SK-N-SH treated with all-trans-retinoic acid at 6 μM for 48 hours (cell line): ENCODE results near the gene MARCHF5.

Experiments
- RARB ChIP-seq: fragments of 250-450 bp; sonication (Bioruptor Pico); IDR thresholded peaks from 2 replicates; pipeline ENCODE4 v1.8.0; 2021; ENCODE audit warnings: mild to moderate bottlenecking, moderate library complexity
- TOX ChIP-seq: fragments of 250-450 bp; sonication (Bioruptor Pico); IDR thresholded peaks from 2 replicates; pipeline ENCODE4 v1.8.0; 2021; ENCODE audit warnings: mild to moderate bottlenecking, moderate library complexity, borderline replicate concordance
- ZFP30 ChIP-seq: fragments of 450-650 bp; formaldehyde crosslinking; IDR thresholded peaks from 2 replicates; pipeline ENCODE4 v1.5.0; 2022; ENCODE audit warnings: mild to moderate bottlenecking, moderate library complexity
- ZNF565 ChIP-seq: fragments of 450-650 bp; formaldehyde crosslinking; conservative IDR thresholded peaks from 2 replicates; pipeline ENCODE4 v1.5.0; 2020; ENCODE audit warnings: low read depth, mild to moderate bottlenecking, moderate library complexity
- ZNF8 ChIP-seq: fragments of 450-650 bp; formaldehyde crosslinking; IDR thresholded peaks from 2 replicates; pipeline ENCODE4 v1.5.0; 2020; ENCODE audit warnings: mild to moderate bottlenecking, moderate library complexity
- TF ChIP-seq, protein P1 (sequence below): fragments of 250-450 bp; sonication (Bioruptor Pico); IDR thresholded peaks from 2 replicates; pipeline ENCODE4 v1.5.0; 2020; ENCODE audit warnings: mild to moderate bottlenecking, moderate library complexity
- TF ChIP-seq, protein P2 (sequence below): fragments of 250-450 bp; sonication (Bioruptor Pico); IDR thresholded peaks from 2 replicates; pipeline ENCODE4 v1.8.0; 2020; ENCODE audit warnings: mild to moderate bottlenecking, moderate library complexity, borderline replicate concordance
- TF ChIP-seq, protein P3 (sequence below): fragments of 250-450 bp; sonication (Bioruptor Pico); IDR thresholded peaks from 2 replicates; pipeline ENCODE4 v1.5.1; 2020; ENCODE audit warnings: low read depth, mild to moderate bottlenecking, moderate library complexity

DNA sequence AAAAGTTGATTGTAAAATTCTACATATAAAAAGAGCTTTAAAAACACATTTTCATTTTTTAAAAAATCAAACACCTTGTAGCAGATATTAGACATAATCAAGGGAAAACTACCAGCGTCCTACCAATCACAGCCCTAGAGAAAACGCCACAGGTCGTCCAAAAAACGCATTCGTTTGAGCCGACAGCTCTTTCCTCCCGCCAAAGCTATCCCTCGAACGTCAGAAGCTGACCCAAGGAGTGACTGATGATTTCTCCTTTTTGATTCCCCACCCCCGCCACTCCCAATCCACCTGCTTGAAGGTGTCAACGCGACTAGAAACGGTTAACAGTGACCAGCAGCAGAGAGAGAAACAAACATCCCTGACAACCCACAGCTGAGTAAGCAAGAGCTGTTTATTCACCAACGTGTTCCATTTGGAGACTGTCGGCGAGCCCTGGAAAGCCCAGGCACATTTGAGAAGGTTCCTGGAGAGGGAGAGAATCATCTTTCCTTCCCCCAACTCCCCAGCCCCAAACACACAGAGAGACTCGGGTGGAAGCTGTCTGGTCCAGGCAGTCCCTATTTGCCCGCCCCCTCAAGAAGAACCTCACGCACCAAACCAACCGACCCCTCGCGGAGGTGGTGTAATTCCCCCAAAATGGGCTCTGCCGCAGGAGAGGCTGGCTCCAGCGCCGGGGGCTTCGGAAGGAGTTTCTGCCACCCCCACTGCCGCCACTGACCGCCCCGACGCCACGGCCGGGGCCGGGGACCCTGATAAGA is 711 bp upstream of the MARCHF5 start:
- TF ChIP-seq RARB (CRISPR knock-in tag) = no peak
- no peak for TF ChIP-seq ZFP30 (CRISPR knock-in tag)
- TF ChIP-seq, protein P1, sequence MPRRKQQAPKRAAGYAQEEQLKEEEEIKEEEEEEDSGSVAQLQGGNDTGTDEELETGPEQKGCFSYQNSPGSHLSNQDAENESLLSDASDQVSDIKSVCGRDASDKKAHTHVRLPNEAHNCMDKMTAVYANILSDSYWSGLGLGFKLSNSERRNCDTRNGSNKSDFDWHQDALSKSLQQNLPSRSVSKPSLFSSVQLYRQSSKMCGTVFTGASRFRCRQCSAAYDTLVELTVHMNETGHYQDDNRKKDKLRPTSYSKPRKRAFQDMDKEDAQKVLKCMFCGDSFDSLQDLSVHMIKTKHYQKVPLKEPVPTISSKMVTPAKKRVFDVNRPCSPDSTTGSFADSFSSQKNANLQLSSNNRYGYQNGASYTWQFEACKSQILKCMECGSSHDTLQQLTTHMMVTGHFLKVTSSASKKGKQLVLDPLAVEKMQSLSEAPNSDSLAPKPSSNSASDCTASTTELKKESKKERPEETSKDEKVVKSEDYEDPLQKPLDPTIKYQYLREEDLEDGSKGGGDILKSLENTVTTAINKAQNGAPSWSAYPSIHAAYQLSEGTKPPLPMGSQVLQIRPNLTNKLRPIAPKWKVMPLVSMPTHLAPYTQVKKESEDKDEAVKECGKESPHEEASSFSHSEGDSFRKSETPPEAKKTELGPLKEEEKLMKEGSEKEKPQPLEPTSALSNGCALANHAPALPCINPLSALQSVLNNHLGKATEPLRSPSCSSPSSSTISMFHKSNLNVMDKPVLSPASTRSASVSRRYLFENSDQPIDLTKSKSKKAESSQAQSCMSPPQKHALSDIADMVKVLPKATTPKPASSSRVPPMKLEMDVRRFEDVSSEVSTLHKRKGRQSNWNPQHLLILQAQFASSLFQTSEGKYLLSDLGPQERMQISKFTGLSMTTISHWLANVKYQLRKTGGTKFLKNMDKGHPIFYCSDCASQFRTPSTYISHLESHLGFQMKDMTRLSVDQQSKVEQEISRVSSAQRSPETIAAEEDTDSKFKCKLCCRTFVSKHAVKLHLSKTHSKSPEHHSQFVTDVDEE = no peak
- TF ChIP-seq, protein P2, sequence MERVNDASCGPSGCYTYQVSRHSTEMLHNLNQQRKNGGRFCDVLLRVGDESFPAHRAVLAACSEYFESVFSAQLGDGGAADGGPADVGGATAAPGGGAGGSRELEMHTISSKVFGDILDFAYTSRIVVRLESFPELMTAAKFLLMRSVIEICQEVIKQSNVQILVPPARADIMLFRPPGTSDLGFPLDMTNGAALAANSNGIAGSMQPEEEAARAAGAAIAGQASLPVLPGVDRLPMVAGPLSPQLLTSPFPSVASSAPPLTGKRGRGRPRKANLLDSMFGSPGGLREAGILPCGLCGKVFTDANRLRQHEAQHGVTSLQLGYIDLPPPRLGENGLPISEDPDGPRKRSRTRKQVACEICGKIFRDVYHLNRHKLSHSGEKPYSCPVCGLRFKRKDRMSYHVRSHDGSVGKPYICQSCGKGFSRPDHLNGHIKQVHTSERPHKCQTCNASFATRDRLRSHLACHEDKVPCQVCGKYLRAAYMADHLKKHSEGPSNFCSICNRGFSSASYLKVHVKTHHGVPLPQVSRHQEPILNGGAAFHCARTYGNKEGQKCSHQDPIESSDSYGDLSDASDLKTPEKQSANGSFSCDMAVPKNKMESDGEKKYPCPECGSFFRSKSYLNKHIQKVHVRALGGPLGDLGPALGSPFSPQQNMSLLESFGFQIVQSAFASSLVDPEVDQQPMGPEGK (CRISPR knock-in tag) = peak; percentile 73; the same call in 1 of the 2 replicates
- TF ChIP-seq TOX (CRISPR knock-in tag) = no peak
- TF ChIP-seq ZNF565 (CRISPR knock-in tag) = no peak
- TF ChIP-seq, protein P3, sequence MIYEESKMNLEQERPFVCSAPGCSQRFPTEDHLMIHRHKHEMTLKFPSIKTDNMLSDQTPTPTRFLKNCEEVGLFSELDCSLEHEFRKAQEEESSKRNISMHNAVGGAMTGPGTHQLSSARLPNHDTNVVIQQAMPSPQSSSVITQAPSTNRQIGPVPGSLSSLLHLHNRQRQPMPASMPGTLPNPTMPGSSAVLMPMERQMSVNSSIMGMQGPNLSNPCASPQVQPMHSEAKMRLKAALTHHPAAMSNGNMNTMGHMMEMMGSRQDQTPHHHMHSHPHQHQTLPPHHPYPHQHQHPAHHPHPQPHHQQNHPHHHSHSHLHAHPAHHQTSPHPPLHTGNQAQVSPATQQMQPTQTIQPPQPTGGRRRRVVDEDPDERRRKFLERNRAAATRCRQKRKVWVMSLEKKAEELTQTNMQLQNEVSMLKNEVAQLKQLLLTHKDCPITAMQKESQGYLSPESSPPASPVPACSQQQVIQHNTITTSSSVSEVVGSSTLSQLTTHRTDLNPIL (CRISPR knock-in tag) = no peak
- TF ChIP-seq ZNF8 (CRISPR knock-in tag) = no peak
